Upper lobe of left lung (tissue), 4 donors: ENCODE measurements around the gene CD34.

Experiments used
- POLR2A ChIP-seq, 4 donors: fragments of 450-650 bp; IDR thresholded peaks; one replicate each; pipeline ENCODE4 v1.5.1; 2016 to 2017; ENCODE audit warnings: antibody characterized with exemption in 4 of 4, mild to moderate bottlenecking in 2 of 4
- TF ChIP-seq, protein P1 (sequence below), 6 experiments: fragments of 450-650 bp in 4 of 6; fragments of 200-600 bp in 2 of 6; sonication (generic) in 2 of 6; IDR thresholded peaks; one replicate each; pipeline ENCODE4 v1.5.1; 2016 to 2019; ENCODE audit warnings: antibody characterized with exemption in 6 of 6

DNA sequence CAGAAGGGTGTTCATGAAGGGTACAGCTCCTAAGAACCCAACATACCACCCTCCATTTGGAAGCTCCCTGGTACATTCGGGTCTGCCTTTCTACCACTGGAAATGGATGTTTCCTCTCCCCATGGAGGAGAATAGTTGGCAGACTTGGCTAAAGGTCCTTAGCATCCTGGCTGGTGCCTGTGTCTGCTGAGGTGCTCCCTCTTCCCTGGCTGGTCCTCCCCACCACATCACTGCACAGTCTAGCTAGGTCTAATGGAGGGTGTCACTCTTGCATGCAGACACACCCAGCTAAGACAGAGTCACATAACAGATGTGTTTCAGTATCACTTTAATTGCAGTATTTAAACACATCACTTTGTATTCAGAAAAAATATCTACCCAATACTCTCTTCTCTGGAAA lies 24.7 kb downstream of the CD34 start:
- TF ChIP-seq, protein P1, sequence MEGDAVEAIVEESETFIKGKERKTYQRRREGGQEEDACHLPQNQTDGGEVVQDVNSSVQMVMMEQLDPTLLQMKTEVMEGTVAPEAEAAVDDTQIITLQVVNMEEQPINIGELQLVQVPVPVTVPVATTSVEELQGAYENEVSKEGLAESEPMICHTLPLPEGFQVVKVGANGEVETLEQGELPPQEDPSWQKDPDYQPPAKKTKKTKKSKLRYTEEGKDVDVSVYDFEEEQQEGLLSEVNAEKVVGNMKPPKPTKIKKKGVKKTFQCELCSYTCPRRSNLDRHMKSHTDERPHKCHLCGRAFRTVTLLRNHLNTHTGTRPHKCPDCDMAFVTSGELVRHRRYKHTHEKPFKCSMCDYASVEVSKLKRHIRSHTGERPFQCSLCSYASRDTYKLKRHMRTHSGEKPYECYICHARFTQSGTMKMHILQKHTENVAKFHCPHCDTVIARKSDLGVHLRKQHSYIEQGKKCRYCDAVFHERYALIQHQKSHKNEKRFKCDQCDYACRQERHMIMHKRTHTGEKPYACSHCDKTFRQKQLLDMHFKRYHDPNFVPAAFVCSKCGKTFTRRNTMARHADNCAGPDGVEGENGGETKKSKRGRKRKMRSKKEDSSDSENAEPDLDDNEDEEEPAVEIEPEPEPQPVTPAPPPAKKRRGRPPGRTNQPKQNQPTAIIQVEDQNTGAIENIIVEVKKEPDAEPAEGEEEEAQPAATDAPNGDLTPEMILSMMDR (IDR thresholded peaks at IDR 0.05): no peak
- no peak for TF ChIP-seq POLR2A (IDR thresholded peaks at IDR 0.05)
